Psoas muscle (tissue), 8 donors: ENCODE results near the gene HBM. TPM values are rescaled to one million over a fixed set of nuclear protein-coding genes. Genes with fewer than 3 reads are reported as not detected.
"Not testable (repeated sequence)": the region's sequence is repeated elsewhere in the genome, so short reads cannot be mapped to it uniquely, and the experiment has no call there.

Source experiments
- ATAC-seq, 4 donors: fragments of 200-7000 bp; cut with Tn5 transposase; one replicate each; pipeline ENCODE4 v1.9.1; 2020; ENCODE audit warnings: moderate library complexity in 3 of 4, mild to moderate bottlenecking in 2 of 4
- DNase-seq, 2 donors: peaks; one replicate each; pipeline ENCODE4 v3.0.0-alpha.2; 2020
- H3K27ac ChIP-seq: fragments of 200-600 bp; one replicate; pipeline ENCODE4 v1.8.0; 2022
- H3K27me3 ChIP-seq, 3 donors: fragments of 200-600 bp in 1 of 3; one replicate each; pipeline versions ENCODE4 v1.6.1 to v1.8.0; 2013 to 2022; ENCODE audit warnings: low read length in 2 of 3, mild to moderate bottlenecking in 2 of 3, moderate library complexity in 1 of 3; ENCODE audit not compliant: insufficient read depth in 3 of 3
- H3K36me3 ChIP-seq, 2 donors: fragments of 200-600 bp in 1 of 2; one replicate each; pipeline versions ENCODE4 v1.6.1 to v1.8.0; 2013 to 2022; ENCODE audit warnings: low read depth in 1 of 2, mild to moderate bottlenecking in 1 of 2, moderate library complexity in 1 of 2; ENCODE audit not compliant: insufficient read depth in 1 of 2
- H3K4me1 ChIP-seq: fragments of 200-600 bp; one replicate; pipeline ENCODE4 v1.8.0; 2022
- H3K4me3 ChIP-seq: fragments of 200-600 bp; one replicate; pipeline ENCODE4 v1.8.0; 2022; ENCODE audit warnings: mild to moderate bottlenecking
- H3K9me3 ChIP-seq: fragments of 200-600 bp; one replicate; pipeline ENCODE4 v1.8.0; 2022
- CTCF ChIP-seq: fragments of 200-600 bp; IDR thresholded peaks from one replicate; pipeline ENCODE4 v1.8.0; 2022; ENCODE audit warnings: antibody characterized with exemption
- WGBS, 3 donors: extraction: QIAGEN DNeasy Blood & Tissue Kit; methylation state at CpG; one replicate each; pipeline versions ENCODE4 v1.1.6 to v1.1.7; 2013; 5-methylcytosine and 5-hydroxymethylcytosine counted together
- intact Hi-C, 2 donors: fragments of 100-400 bp; cut with DNase I; formaldehyde crosslinking; loops; one replicate each; pipeline versions ENCODE4 v1.11.0 to v1.14.2; 2022
- polyA plus RNA-seq, 3 donors: library from polyadenylated mRNA; stranded (reverse); fragments of 200-250 nt; gene quantifications; one replicate each; pipeline ENCODE4 v1.2.3, GENCODE V29; 2013
- total RNA-seq, 4 donors: library from RNA; stranded (reverse); fragmentation: NEBNext Ultra II Directional in 2 of 4; extraction: Animal tissue kit (Norgen Biotek cat#: 25700) in 2 of 4; gene quantifications; one replicate each; pipeline versions ENCODE4 v1.2.1 to v1.2.4, GENCODE V29; 2021 to 2023
- donor health status: healthy with polysubstance abuse.
- donor health status: DM: no; HTN: no; CAD: no; lungs with moderate emphysema.
- donor health status: Bipolar disorder and iron deficiency.
- donor health status: healthy.
- donor health status: DM: yes; HTN: yes; CAD: no.
- donor health status: DM: no; HTN: no; CAD: no.
- donor health status: DM: no; HTN: no; CAD: no.
- donor health status: DM: yes; HTN: yes; CAD: no.

Gene HBM
- total and polyA plus RNA-seq, 7 donors: 2.9 TPM; not detected in 6

DNA sequence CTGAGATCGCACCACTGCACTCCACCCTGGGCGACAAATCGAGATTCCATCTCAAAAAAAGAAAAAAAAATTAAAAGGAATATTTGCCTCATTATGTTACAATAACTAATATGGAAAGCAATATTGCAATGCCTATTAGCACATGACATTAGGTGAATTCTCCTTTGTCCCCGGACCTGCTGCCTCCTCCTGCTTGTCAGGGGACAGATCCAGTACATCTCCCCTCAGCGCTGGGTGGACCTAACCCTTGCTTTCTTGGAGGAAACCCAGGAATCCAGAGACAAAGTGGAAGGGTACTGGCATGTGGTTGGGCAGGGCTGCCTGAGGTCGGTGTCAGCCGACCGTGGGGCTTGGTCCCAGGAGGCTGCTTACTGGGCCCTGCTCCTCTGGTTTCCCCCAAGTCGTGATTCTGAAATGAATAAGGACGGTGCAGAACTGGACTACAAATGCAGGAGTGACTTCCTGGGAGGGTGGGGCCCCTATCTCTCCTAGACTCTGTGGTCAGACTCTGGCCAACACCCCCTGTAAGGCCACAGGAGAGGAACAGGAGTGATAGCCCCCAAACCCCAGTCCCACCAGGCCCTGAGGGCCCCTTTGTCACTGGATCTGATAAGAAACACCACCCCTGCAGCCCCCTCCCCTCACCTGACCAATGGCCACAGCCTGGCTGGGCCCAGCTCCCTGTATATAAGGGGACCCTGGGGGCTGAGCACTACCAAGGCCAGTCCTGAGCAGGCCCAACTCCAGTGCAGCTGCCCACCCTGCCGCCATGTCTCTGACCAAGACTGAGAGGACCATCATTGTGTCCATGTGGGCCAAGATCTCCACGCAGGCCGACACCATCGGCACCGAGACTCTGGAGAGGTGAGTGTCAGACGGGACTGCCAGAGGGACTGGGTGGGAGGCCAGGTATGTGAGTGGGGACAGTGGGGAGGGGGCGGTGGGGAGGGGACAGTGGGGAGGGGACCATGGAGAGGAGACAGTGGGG, 13.3 kb upstream of the HBM start, which contains the start of gene HBZ:
Gene HBZ, plus strand, starts transcription at position 504 of the 988 bp plus-strand sequence. Its CDS starts 266 bp downstream, at position 770.
- ATAC-seq (peak in 1 of 4 donors; percentile 25), DNase-seq (no peak)
- intact Hi-C loops: no loop called here
- Histone ChIP-seq H3K4me1 (peaks cover 7% of the 10 kb centered on the region), H3K4me3 (no peak within 1 kb of the TSS), H3K27ac (no peak within 1 kb of the TSS), H3K27me3 (peaks cover 0 to 49% (median 9%) of the 10 kb centered on the region in 3 donors), H3K9me3 (no peaks in the 10 kb centered on the region), H3K36me3 (no peaks in the 10 kb centered on the region)
- no peak for TF ChIP-seq CTCF
- WGBS, 3 donors: 67 to 81% (median 70%) methylated on average over 17 of the region's 17 CpGs

- H3K27ac ChIP-seq, H3K9me3 ChIP-seq, H3K36me3 ChIP-seq, H3K4me1 ChIP-seq, DNase-seq, intact Hi-C loops, H3K4me3 ChIP-seq: not testable (repeated sequence)
- peak in 1 of 4 donors; percentile 29 for ATAC-seq
- 36 to 58% (median 53%) methylated on average over 3 to 4 of the region's 6 CpGs for WGBS, 3 donors
- peaks cover 0 to 54% (median 9%) of the 10 kb centered on the region in 3 donors for H3K27me3 ChIP-seq
Measured at GRCh38 chr16:153129-153521, 12.7 kb upstream of the HBM start.

DNA sequence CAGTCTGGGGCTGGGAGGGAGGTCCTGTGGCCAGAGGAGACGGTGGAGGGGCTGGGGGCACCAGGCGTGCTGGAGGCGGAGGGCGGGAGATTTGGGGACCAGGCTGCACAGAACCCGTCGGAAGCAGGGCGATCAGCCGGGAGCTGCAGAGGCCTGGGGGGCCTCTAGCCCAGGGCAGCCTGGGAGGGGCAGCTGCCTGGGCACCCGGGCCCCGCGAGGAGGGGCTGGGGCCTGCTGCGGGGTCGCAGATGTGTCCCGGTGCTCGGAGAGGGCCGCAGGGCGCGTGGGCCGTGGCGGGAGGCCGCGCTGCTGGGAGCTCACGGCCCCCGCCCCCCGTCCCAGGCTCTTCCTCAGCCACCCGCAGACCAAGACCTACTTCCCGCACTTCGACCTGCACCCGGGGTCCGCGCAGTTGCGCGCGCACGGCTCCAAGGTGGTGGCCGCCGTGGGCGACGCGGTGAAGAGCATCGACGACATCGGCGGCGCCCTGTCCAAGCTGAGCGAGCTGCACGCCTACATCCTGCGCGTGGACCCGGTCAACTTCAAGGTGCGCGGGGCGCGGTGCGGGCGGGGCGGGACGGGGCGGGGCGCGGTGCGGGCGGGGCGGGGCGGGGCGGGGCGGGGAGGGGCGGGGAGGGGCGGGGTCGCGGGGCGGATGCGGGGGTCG, 12.1 kb upstream of the HBM start:
- WGBS, 3 donors: no CpG with 5 or more reads among the region's 74 CpGs
- intact Hi-C loops, DNase-seq, H3K9me3 ChIP-seq, H3K4me1 ChIP-seq, H3K36me3 ChIP-seq, H3K27ac ChIP-seq, H3K4me3 ChIP-seq: not testable (repeated sequence)
- ATAC-seq: peak in 2 of 4 donors; percentile 27 to 38
- peaks cover 0 to 54% (median 9%) of the 10 kb centered on the region in 3 donors for H3K27me3 ChIP-seq

GRCh38 chr16:154217-155030, 11.4 kb upstream of the HBM start:
- ATAC-seq (peak in 3 of 4 donors; percentile 43 to 72 (median 57)), DNase-seq (no peak)
- Histone ChIP-seq H3K4me1 (peaks cover 7% of the 10 kb centered on the region), H3K9me3 (no peaks in the 10 kb centered on the region), H3K4me3 (peak overlapping the region; percentile 63), H3K27me3 (peaks cover 0 to 52% (median 7%) of the 10 kb centered on the region in 3 donors), H3K36me3 (no peaks in the 10 kb centered on the region), H3K27ac (no peak overlapping the region)
- no peak for TF ChIP-seq CTCF
- intact Hi-C loops: no loop called here
- WGBS, 3 donors: 1% methylated on average over 48 to 55 of the region's 59 CpGs

- WGBS, 3 donors: 61 to 67% (median 63%) methylated on average over 7 of the region's 7 CpGs
- peaks cover 0 to 47% (median 7%) of the 10 kb centered on the region in 3 donors for H3K27me3 ChIP-seq
- H3K4me1 ChIP-seq: peaks cover 7% of the 10 kb centered on the region
- H3K27ac ChIP-seq: no peak overlapping the region
- H3K9me3 ChIP-seq: no peaks in the 10 kb centered on the region
- DNase-seq (no peak), ATAC-seq (no peak)
- intact Hi-C loops: no loop called here
- TF ChIP-seq CTCF: no peak
- H3K4me3 ChIP-seq: peak overlapping the region; percentile 63
- H3K36me3 ChIP-seq: no peaks in the 10 kb centered on the region
Measured at GRCh38 chr16:155031-155398, 10.8 kb upstream of the HBM start.
